ENCODE data around the gene DPP10.
"Not testable (repeated sequence)": the region's sequence is repeated elsewhere in the genome, so short reads cannot be mapped to it uniquely, and the experiment has no call there.

DPP10 gene

DNA sequence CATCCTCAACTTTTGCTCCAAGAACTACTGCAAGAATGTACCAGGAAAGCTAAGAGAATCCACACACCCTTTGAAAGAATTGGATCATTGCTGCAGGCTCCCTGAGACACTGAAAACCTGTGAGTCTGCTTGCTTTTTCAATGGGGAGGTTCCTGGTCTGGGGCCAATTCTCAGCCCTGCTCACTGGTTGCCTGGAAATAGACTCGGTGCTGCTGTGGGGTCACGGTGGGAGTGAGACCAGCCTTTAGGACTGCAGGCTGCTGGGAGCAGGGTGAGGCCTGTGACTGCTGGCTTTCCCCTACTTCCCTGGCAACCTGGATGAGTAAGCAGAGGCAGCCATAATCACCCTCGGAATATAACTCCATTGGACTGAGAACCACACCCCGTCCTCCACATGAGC, 569.3 kb downstream of the DPP10 start:
- FAIRE-seq, result no peak

DNA sequence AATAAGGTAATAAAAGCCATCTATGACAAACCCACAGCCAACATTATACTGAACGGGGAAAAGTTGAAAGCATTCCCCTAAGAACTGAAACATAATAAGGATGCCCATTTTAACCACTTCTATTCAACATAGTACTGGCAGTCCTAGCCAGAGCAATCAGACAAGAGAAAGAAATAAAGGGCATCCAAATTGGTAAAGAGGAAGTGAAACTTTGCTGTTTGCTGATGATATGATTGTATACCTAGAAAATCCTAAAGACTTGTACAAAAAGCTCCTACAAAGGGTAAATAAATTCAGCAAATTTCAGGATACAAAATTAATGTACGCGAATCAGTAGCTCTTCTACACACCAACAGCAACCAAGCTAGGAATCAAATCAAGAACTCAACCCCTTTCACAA, 579.6 kb downstream of the DPP10 start:
- FAIRE-seq, result not testable (repeated sequence)

DNA sequence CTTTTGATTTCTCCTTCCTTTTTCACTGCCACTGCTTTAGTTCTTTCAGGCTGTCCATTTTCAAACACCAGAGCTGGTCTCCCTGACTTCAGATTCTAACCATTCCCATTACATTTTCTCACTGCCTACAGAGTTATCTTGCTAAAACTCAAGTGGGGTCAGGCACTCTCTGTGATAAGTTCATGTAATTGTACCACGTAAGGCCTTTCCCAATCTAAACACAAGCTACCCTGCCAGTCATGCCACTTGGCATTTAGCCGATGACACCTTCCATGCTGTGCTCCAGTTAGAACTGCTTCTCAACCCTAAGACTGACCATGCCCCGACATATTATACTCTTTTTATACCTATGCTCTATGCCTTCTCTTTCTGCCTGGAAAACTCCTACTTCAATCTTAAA, 592.4 kb downstream of the DPP10 start:
- no peak for FAIRE-seq

DNA sequence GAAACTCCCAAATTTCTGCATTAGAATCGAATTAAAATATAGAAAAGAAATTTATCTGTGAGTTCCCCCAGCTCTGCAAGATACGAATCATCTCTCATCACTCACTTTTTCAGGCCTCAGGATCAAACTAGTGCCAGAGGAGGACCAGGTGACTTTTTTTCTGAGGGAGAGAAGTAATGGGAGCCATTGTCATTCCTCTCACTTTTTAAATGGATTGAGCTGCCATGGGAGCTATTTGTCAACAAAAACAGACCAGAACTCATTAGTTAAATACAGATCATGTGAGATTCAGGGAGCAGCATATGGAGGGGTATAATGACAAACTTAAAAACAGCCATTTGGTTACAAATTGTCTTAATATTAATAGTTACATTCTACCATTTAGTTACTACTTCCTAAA, 594.4 kb downstream of the DPP10 start:
- FAIRE-seq, result no peak

DNA sequence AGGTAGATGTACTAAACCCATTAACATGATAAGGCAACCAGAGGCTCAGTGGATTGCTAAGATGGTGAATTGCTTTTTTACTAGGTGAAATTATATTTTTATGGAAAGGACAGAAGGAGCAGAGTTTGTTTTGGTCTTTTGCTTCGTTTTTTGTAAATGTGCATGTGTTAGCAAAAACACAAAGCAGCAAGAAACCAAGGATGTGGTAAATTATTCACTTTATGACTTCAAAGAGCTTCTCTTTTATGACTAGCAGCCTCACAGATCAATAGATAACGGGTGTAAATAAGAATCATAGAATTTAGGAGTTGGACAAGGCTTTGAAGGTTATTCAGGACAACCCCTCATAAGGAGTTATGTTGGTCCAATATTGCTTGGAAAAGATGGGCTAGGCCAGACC, 615.0 kb downstream of the DPP10 start:
- FAIRE-seq, result no peak

DNA sequence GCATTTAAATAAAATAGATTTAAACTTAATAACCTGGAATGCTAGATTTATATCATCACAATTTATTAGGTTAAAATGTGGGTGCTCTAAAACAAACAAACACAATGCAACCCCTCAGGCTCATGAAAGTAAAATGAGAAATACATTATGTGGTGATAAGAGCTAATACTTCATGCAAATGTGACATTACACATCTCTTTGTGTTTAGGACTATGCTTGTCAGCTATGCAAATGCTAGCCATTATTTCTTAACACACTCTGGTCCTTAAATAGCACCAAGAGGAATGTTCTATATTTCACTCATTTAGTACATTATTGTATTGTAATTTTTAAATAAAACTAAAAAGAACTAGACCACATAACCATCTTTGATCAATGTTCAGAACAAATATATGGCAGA, 627.6 kb downstream of the DPP10 start:
- no peak for FAIRE-seq

DNA sequence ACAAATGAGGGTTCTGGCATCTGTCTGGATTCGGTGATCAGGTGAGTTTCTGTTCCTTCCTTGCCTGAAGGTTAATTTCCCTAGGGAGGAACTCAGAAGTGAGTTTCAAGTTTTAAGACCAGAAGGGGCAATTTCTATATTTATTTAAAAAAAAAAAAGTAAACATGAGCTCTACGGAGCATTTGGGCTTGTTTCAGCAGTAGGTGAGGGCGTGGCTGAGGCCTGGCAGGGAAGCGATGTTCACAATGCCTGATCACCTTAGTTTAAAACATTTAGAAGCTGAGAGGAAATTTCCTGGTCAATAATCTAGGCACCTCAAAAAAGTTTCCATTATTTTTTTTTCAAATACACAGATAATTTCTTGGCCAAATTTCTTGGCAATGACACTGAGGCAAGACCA, 629.1 kb downstream of the DPP10 start:
- no peak for FAIRE-seq

DNA sequence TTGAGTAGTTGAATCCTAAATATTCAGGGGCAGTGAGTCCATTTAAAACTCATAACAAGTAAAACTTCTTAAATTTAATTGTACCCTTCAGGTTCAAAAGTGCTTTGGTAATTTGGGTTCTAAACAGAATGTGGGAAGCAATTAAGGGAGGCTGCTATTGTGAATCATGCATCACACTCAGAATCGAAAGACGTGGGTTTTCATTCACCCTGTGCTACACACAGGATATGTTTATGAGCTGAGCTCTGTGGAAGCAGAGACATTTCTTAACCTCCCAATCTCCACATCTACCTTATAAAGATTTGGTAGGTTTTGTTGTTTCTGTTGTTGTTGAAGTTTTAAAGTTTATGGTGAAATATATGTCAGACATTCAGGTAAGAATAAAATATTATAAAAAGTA, 633.4 kb downstream of the DPP10 start:
- no peak for FAIRE-seq

DNA sequence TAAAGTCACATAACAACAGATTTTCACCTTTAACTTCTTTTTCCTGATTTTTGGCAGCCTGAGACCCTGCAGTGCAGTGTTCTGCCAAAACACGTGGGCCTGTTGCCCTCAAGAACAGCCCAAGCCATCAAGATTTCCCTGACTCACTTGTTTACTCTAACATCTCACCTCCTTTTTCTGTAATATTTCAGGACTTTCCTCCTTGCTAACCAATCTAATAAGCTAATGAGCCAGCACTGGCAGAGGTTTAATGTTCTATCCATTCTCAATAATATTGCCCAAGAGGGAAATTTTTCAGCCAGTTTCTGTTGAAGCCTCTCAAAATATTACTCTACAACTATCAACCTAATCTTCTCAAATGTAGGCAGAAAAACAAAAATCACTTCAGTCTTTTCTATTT, 635.2 kb downstream of the DPP10 start:
- no peak for FAIRE-seq

DNA sequence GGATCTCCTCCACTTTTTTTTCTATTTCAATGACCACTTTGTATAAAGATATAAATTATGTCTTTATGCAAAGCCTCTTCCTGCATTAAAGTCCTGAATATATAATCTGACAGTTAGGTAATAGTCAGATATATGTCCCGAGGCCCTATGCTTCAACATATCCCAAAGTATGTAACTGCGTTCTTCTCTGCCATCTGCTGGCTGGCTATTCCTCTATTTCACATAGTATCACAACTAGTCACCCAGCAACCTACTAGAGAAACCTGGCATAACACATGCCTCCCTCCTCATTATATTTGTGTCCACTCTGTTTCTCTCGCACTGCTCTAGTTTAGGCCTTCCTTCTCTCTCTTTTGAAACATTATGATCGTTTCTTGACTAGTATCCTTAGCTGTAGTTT, 640.8 kb downstream of the DPP10 start:
- FAIRE-seq, result no peak

DNA sequence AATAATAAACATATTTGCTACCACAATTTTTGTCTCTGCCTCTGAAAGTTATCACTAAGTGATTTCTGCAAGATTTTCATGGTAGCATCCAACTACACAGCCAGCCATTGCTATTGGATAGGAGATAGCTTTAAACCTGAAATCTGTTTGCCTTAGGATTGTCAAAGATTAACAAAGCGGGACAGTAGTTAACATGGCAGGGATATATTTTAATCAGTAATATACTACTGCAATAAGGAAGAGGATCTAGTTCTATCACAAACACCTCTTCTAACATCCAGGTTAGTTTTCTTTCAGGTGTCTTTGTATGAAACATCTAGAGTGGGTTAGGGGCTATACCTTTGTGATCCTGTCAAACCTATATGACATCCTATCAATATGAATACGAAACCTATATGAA, 641.3 kb downstream of the DPP10 start:
- FAIRE-seq, result no peak

DNA sequence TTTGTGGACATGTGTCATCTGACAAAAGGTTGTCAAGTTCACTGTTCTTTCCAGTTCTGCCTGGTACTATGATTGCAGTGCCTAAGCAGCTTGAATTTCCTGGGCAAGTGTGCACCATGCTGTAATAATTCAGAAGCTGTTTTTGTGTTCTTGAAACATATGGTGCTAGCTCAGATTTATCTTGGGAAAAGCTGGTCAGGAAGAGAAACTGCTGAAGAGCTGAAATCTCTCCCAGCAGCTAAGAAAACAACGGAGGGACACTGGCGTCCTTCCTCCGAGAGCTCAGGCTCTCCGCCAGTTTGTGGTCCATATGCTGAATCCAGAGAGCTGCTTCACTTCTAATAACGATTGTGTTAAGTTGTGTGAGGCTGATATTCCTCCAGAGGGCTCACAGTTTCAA, 642.0 kb downstream of the DPP10 start:
- FAIRE-seq, result no peak

DNA sequence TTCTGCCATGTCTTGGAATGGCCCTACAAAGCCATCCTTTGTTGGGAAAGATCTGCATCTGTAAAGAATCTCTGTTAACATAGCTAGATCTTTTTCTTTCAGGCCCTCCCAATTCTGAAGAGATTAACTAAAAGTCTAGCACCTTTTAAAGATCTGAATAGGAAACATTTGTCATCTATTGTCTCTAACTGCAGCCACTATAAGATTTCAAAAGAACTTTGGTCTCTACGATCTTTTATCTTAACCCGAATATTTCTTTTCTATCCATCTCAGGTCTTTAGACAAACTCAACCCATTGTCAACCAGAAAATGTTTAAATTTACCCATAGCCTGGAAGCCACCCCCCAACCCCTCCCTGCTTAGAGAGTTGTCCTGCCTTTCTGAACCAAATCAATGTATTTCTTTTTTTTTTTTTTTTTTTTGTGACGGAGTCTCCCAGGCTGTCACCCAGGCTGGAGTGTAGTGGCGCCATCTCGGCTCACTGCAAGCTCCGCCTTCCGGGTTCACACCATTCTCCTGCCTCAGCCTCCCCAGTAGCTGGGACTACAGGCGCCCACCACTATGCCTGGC, 643.7 kb downstream of the DPP10 start:
- not testable (repeated sequence) for FAIRE-seq

DNA sequence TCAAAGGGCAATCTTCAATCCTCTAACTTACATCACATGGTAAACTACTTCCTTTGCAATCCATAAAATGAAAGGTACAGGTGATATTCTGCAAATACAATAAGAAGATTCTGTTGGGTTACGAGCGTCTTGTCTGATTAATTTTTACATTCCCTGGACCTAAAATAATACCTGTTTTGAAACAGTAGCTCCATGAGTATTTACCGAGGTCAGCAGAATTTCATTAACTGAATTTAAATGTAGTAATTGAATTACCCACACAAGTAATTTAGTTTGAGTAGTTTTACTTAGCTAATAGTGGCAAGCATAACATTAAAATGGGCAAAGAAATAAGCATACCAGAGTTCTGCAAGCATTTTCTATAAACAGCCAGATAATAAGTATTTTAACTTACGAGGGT, 652.0 kb downstream of the DPP10 start:
- FAIRE-seq, result no peak

DNA sequence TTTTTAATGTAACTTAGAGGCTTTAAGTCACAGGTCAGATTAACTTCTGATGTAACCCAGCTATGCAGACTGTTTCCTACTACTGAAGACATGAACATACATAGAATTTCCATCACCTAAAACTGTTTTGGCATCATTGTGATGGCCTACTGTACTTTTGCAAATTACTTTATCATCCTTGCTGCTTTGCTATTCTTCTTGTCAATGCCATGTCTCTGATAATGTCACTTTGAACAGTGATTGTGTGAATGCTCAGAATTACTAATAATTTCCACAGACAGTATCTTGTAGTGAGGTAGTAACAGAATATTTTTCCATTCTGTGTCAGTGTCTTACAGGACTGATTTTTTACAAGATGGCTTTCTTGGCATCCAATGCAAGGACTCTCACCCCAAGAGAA, 663.5 kb downstream of the DPP10 start:
- FAIRE-seq, result no peak

DNA sequence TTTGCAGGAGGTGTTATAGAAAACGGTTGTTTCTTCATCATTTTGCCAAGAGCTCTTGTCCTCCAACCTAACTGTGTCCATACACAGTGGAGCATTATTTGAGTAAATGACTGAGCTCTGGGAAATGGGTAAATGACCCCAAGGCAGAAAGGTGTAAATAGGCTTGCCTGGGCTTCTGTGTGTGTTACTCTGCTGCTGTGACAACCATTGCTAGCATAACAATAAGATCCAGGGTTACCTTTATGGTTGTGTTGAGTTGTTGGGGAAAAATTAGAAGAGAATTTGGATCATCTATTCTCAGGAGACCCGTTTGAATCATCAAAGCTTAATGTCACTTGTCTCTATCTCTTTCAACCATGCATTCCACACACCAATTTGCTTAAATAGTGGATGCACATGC, 672.7 kb downstream of the DPP10 start:
- no peak for FAIRE-seq

DNA sequence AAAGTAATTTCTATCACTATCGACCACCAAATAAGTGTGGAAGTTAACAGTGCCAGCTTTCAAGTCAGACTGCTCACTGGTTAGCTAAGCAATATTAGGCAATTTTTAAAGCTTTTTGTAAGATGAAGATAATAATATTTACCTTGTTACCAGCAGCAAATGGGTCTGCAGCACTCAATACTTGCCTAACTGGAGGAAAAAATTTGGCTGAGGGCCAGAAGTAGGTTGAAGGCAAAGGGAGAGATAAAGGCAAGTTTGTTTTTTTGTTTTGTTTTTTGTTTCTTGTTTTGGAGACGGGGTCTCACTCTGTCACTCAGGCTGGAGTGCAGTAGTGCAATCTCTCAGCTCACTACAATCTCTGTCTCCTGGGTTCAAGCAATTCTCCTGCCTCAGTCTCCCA, 675.9 kb downstream of the DPP10 start:
- FAIRE-seq, result no peak

DNA sequence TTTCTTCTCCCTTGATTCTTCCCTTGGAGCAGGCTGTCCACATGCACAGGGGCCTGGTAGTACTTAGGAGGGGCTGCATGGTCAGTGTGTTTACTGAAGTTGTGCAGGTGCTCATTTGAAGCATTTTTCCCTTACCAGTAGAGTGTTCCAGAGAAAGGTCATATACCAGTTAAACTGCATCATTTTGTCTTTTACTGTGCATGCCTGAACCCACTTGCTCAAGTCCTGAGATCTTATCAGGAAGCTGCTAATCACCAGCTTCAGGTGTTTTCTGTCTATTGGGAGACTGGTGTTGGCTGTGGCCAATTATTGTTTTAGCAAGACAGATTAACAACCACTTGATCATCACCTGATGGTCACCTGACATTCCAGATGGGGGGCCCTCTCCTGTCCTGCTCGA, 676.6 kb downstream of the DPP10 start:
- no peak for FAIRE-seq

DNA sequence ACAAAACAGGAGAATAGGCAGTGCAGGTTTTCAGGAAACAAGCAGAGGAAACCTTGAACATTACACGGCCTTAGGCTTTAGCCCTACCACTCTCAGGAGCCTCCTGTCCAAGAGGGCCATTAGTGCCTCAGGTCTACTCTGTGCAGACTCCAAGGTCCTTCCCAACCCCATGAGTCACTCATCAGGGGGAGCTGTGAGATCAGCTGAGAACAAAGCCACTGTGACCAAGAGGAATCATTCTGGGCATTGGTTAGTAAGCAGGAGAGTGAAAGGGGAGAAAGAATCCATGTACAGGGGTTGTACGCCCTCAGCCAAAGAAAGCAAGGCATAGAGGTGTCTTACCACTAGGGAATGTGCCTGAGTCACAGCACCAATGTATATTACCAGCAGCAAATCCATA, 680.3 kb downstream of the DPP10 start:
- no peak for FAIRE-seq

DNA sequence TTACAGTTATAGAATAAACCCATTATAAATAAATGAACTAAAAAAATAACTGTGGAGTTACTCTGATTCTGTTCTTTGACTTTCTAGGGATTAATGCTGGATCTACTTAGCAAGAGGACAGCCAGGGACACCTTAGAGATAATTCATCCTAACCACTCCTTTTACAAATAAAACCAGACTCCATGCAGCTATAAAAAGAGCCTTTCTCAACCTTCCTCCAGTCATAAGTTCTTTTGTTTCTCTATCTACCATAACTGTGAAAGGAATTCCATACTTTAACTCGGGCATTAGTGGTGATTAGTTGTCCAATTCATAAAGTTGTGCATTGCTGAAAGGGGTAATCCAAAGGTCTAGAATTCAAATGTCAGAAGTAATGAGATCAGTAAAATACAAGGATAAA, 682.4 kb downstream of the DPP10 start:
- no peak for FAIRE-seq

DNA sequence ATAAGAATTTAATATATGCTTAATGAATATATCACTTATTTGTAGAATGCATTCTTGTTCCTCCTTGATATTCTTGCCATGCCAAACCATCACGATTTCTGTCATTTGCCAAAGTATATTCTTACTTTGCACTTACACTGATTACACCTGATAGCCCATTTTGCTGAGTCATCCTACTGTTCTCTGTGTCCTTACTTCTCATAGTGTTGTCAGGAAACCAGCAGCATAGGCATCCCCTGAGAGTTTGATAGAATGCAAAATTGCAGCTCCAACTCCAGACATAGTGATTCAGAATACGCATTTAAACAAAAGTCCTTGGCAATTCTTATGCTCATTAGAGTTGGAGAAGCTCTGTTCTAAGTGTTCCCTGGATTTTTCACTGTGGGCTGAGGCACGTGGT, 687.1 kb downstream of the DPP10 start:
- no peak for FAIRE-seq

DNA sequence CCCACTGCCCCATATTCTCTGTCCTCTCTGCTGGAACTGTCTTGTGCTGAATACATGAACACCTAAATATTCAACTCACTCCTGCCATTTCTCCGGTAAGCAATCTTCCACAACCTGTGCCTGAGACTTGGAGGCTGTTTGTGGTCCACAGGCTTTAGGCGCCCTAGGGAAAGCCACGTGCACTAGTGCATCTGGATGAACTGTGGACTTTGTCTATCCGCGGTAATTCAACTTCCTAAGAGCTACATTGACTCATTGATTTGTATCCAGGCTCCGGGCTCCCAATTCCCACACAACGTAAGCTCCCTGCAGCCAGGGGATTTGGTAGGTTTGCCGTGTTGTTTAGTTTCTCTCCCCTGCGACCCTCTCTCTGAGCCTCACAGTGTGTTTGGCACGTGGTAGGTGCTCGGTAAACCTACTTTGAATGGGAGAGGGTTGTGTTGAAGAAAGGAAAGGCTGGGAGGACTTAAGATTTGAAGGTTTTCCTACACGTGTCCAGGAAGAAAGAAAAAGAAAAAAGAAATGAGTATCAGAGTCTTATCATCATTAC, 718.2 kb downstream of the DPP10 start:
- no peak for FAIRE-seq

DNA sequence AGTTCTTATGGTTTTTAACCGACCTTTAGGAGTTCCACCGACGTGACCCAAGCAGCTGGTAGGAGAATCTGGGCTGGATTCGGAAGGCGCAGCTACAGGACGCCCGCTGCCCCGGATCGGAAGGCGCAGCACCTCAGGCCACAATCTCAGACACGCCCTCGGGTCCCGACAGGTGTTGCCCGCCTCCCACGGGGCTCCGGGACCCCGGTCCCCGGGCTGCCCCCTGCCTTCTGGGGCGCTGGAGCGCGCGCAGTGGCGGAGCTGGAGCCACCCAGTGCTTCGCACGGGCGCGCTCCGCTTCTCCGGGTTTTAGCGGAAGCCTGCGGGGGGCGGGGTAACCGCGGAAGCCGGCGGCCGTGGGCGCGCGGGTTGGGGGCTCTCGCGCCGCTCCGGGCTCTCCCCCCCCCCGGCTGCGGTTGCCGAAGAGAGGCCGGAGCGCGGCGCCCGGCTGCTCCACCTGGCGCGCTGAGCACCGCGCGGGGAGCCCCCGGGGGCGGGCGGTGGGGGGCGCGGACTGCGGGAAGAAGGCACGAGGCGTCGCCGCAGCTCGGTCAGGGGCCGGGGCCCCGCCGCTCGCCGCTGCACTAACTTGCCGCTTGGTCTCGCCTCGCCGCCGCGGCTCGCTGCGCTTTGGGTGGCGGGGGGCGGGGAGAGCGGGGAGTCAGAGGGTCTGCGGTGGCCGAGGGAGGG, 718.8 kb downstream of the DPP10 start:
- FAIRE-seq, result no peak

DNA sequence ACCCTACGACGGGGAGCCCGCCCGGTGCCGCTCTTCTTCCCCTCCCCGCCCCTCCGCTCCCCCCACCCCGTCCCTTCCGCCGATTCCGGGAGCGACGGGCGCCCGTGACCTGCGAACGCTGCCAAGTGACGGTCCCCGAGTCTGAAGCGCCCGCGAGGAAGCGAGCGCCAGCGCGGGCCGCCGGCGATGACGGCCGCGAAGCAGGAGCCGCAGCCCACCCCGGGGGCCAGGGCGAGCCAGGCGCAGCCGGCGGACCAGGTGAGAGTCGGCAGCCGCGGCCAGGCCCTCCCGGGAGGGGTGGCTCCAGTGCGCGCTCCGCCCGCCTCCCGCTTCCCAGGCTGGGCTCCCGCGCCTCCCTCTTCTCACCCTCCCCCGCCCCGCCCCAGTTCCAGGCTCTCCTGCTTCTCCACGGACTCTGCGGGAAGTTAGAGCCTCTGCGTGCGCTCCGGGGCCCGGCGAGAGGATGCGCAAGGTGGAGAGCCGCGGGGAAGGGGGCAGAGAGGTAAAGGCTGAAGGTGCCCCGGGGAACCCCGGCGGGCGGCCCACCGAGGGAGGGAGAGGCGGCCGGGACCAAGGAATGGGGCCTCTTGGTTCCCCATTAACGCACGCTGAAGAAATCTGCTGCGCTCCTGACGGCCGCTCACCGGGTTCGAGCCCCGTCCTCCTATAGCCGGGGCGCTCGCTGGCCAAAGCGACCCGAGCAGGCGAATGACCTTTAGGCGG, 719.5 kb downstream of the DPP10 start:
- FAIRE-seq, result no peak
